Mammary epithelial cell (primary cell): Measurements from ENCODE around the gene MSANTD3.

Source experiments
- CTCF ChIP-seq, 2 donors: IDR thresholded peaks in 1 of 2; conservative IDR thresholded peaks in 1 of 2; 2 replicates each; pipeline ENCODE4 v1.5.1; 2011 to 2012; ENCODE audit warnings: inconsistent platforms in 2 of 2, low read length in 2 of 2, mild to moderate bottlenecking in 2 of 2, control low read depth in 1 of 2, low read depth in 1 of 2; ENCODE audit not compliant: insufficient read depth in 1 of 2; ENCODE audit errors: extremely low read depth in 1 of 2
- EZH2 ChIP-seq: IDR thresholded peaks from 2 replicates; pipeline ENCODE4 v1.6.1; 2012; ENCODE audit warnings: low read length, inconsistent platforms, borderline replicate concordance

- TF ChIP-seq CTCF (conservative IDR thresholded peaks at IDR 0.05 in 1 of 2, IDR thresholded peaks at IDR 0.05 in 1 of 2; ENCODE audit: extremely low read depth in 1 of 2, insufficient read depth in 1 of 2, low read depth in 1 of 2, low read length in 2 of 2) (no peak), EZH2 (no peak)
Observed at GRCh38 chr9:100394816-100395215, 32.1 kb upstream of the MSANTD3 start.
